ENCODE results near the gene PXDC1.

Gene PXDC1

GRCh38 chr6:3746119-3746691, 5.3 kb downstream of the PXDC1 start:
- DNase-seq, result no peak

- DNase-seq, result no peak
Measured at GRCh38 chr6:3745566-3746118, 5.9 kb downstream of the PXDC1 start.

GRCh38 chr6:3744901-3745470, 6.5 kb downstream of the PXDC1 start:
- no peak for DNase-seq

GRCh38 chr6:3744211-3744900, 7.2 kb downstream of the PXDC1 start:
- no peak for DNase-seq

DNA sequence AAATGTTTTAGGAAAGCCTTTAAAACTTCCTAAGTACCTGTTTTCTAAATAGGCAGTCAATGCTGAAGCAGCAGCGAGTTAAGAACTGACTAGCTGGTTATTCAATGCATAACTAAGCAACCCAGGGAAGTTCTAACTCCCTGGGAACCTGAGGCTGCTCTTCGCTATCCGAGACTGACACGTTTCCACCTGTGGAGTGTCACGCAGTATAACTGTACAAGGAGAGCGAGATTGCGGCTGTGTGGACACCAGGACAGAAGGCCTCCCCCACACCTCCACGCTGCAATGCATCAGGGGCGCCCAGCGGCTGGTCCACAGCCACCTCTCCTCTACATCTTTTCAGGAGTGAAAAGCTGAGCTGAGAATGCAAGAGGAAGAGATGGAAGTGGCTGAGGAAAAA, 8.0 kb downstream of the PXDC1 start:
- no peak for DNase-seq

DNA sequence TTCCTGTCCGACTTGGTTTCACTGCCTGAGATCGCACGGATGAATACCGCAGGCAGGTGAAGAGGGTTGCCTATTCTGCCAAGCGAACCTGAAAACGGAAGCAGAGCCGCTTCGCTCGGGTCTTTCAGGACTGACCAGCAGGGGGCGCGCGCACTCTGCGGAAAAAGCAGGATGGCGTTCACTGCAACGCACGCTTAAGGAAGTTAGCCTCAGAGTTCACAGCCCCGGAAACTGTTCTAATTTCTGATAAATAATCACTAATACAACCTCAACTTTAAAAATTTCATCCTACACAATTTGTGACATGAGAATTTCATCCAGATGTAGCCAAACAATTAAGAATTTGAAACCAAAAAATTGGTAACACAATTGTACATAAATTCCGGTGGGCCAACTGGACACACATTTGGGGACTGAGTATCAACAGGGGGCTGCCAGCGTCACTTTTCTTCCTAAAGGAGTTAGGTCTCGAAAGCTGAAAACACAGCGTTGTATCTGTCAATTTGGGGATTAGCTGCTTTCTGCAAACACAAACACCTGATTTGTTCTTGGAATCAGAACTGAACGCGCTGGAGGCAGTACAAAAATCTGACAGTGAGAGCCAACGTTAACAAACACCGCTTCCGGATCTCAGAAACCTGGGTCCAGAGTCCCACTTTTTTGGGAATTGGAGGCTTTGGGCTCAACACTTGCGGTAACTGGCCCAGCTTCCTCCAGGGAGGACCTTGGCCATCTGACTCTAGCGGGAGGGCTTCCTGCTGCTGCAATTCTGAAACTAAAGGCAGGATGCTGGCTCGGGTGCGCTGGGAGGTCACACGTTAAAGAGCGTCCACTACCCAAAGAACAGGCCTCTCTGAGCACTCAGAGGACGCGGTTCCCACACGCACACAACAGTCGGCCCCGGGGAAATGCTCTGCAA, 8.8 kb downstream of the PXDC1 start:
- peak; percentile 95 for DNase-seq

DNA sequence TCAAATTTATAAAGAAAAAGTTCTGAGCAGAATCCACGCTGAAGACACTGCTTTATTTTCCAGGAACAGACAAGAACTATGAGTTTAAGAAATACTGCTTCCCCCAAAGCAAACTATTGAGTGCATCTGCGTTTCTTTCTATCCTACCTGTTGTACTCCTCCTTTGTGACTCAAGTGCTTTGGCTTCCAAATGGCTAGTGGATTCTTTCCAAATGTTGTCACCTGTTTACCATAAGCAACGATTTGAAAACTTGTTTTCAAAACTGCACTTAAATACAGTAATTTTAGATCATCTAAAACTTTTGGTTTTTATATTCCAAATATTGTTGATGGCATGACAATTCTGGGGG, 9.5 kb downstream of the PXDC1 start:
- peak; percentile 90 for DNase-seq

GRCh38 chr6:3741477-3741871, 10.0 kb downstream of the PXDC1 start:
- peak; percentile 62 for DNase-seq

DNA sequence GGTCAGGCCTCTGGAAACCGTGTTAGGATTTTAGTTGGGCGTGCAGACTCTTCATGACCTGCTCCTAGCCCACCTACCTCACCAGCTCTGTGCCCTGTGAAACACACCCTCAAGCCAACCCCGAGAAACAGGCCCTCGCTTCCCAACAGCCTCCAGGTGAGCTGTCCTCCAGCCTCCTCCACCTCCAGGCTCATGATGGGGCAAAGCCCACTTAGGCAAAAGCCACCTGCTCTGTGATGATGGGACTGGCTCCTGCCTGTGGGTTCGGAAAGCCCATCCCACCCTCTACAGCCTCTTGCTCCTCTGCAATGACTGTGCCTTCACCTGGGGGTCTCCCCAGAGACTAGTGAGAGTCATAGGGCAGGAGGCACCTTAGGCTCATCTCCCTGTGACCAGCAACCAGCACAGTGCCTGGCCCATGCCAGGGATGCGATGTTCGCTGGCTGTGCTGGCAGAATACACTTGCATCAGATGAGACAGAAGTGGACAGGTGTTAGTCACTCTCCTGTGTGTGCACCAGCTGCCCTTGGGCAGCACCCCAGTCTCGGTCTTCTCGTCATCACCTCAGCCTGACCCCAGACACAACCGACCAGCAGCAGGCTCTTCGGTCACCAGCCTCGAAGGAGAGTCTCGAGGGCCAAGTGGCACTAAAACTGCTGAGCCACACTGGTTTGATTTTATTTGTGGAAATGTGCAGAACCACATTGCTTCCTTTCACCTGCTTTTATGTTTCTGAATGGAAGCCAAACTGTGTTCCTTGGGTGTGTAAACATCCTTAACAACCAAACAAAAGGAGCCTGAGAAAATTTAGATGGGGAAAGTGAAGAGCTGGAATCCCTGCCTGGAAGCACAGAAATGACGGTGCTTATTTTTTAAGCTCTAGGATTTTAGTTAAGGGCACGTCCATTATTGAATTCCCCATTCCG, 10.7 kb downstream of the PXDC1 start:
- DNase-seq, result peak; percentile 77

- no peak for DNase-seq
Measured at GRCh38 chr6:3739311-3739897, 12.1 kb downstream of the PXDC1 start.

GRCh38 chr6:3738381-3739131, 13.0 kb downstream of the PXDC1 start:
- DNase-seq, result no peak

DNA sequence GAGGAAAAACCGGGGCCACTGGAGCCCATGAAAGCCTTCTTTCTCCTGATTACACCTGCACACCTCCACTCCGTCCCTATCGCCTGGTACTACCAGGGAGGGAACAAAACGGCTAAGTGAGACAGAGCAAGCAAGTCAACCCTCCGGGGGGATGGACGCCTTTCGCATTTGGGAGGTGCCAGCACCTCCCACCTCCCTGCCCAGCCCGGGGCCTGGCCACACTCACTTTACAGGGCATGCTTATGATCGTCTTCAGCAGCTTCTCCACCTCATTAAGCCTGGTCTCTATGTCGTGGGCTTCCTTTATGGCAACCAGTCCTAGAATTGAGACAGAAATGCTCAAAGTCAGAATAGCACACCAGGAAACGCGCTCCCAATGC, 13.7 kb downstream of the PXDC1 start:
- no peak for DNase-seq

DNA sequence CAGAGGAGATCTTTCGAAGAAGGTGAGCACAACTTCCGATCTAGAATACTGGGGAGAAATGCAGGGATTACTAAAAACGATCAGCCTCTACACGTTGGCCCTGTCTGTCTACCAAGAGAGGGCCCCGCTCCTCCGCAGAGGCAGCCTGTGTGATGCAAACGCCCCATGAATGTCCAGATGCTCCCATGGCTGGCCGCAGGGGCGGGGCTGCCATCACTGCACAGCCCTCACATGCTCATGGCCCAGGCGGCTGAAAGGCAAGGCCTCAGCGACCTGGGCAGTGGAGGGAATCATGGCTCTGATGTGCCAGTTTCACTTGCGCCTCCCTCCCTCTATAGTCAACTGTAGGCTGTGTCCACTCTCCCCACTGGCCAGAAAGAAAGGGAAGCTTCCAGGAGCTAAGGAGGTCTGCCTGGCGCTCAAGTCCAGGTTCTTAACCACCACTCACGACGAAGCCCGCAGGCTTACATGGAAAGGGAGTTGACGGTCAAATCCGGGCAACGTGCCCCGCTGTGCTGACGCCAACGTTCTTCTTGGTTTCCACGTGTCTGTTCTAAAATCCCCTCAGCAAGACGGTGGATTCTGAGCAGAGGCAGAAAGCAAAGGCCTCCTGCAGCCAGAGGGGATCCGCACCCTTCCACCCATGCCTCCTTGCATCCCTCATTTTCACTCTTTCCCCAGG, 14.2 kb downstream of the PXDC1 start:
- DNase-seq, result no peak

- DNase-seq, result no peak
Measured at GRCh38 chr6:3735029-3735605, 16.4 kb downstream of the PXDC1 start.

- DNase-seq, result no peak
Measured at GRCh38 chr6:3734023-3734422, 17.5 kb downstream of the PXDC1 start.

- no peak for DNase-seq
Measured at GRCh38 chr6:3733321-3733925, 18.1 kb downstream of the PXDC1 start.

- peak; percentile 87 for DNase-seq
Measured at GRCh38 chr6:3732345-3733141, 19.0 kb downstream of the PXDC1 start.

GRCh38 chr6:3731700-3732099, 19.8 kb downstream of the PXDC1 start:
- peak; percentile 51 for DNase-seq
